Measurements from ENCODE around the gene TMEM63A.

GRCh38 chr1:225882694-225883615 is 775 bp upstream of the TMEM63A start:
- no peak for TF ChIP-seq POLR2A (IDR thresholded peaks at IDR 0.05; ENCODE audit: low read depth, low read length)
- no peak for TF ChIP-seq TAF1 (IDR thresholded peaks at IDR 0.05; ENCODE audit: low read depth, low read length)
- TF ChIP-seq POLR2AphosphoS5 (IDR thresholded peaks at IDR 0.05; ENCODE audit: low read depth, low read length), result no peak
- TF ChIP-seq SPI1 (IDR thresholded peaks at IDR 0.05; ENCODE audit: low read depth, low read length), result no peak
- no peak for TF ChIP-seq POU2F2 (IDR thresholded peaks at IDR 0.05; ENCODE audit: low read depth, low read length)
- TF ChIP-seq PAX5 (IDR thresholded peaks at IDR 0.05; ENCODE audit: insufficient read depth, low read length, severe bottlenecking), result no peak

Measured in GM12891 (cell line).